H1 (cell line): ENCODE data around the gene LILRB3. TPM values are rescaled to one million over a fixed set of nuclear protein-coding genes. Genes with fewer than 3 reads are reported as not detected.

Source experiments
- CBX8 ChIP-seq: fragments of 300-800, 300-1000 bp; sonication (generic); IDR thresholded peaks from 2 replicates; pipeline ENCODE4 v1.7.1; 2016; ENCODE audit warnings: low read depth, low read length, borderline replicate concordance
- EP300 ChIP-seq, 2 experiments: IDR thresholded peaks; 1 replicate in 1 of 2; 2 replicates in 1 of 2; pipeline ENCODE4 v1.6.1; 2011 to 2012; ENCODE audit warnings: low read depth in 2 of 2, low read length in 2 of 2, mild to moderate bottlenecking in 2 of 2, borderline replicate concordance in 1 of 2, inconsistent platforms in 1 of 2, moderate library complexity in 1 of 2
- KDM5A ChIP-seq: fragments of 200-600 bp; IDR thresholded peaks from 2 replicates; pipeline ENCODE4 v1.7.1; 2012; ENCODE audit warnings: mild to moderate bottlenecking, low read length, inconsistent platforms, mixed read lengths
- NANOG ChIP-seq: IDR thresholded peaks from 2 replicates; pipeline ENCODE4 v1.6.1; 2011; ENCODE audit warnings: low read length, low read depth, mild to moderate bottlenecking, inconsistent platforms; ENCODE audit not compliant: insufficient read depth, poor library complexity, severe bottlenecking
- SAP30 ChIP-seq: fragments of 300-600 bp; sonication (generic); IDR thresholded peaks from 2 replicates; pipeline ENCODE4 v1.7.1; 2012; ENCODE audit warnings: low read length, moderate library complexity, mild to moderate bottlenecking, inconsistent platforms; ENCODE audit not compliant: insufficient read depth, insufficient replicate concordance
- SIN3A ChIP-seq, 2 experiments: IDR thresholded peaks in 1 of 2; conservative IDR thresholded peaks in 1 of 2; 2 replicates each; pipeline ENCODE4 v1.6.1; 2011 to 2012; ENCODE audit warnings: low read length in 2 of 2, improper control_type of control experiment in 1 of 2, low read depth in 1 of 2, mild to moderate bottlenecking in 1 of 2
- SP4 ChIP-seq: IDR thresholded peaks from 2 replicates; pipeline ENCODE4 v1.6.1; 2012; ENCODE audit warnings: low read length, inconsistent platforms
- SUZ12 ChIP-seq: fragments of 200-600 bp; sonication (generic); IDR thresholded peaks from 2 replicates; pipeline ENCODE4 v1.6.1; 2012; ENCODE audit warnings: mild to moderate bottlenecking, inconsistent platforms, low read length, moderate library complexity, mixed read lengths
- polyA plus RNA-seq, 7 experiments: library from polyadenylated mRNA; depleted of rRNA in 3 of 7; stranded (reverse) in 5 of 7; unstranded in 2 of 7; fragments of >200 nt in 5 of 7; fragments of 200-250 nt in 2 of 7; gene quantifications; 1 replicate in 5 of 7; 2 replicates in 1 of 7; 4 replicates in 1 of 7; pipeline versions ENCODE4 v1.2.1 to v1.2.3, GENCODE V29; 2011 to 2013; ENCODE audit warnings: missing spikeins in 2 of 7, mixed read lengths in 2 of 7
- total RNA-seq: library from RNA; stranded (reverse); fragmentation: NEBNext Ultra II Directional; extraction: Animal tissue kit (Norgen Biotek cat#: 25700); gene quantifications from 2 replicates; pipeline ENCODE4 v1.2.1, GENCODE V29; 2021

The LILRB3 gene
- total and polyA plus RNA-seq, 2 of the 8 experiments (the other 6 are each of a cell fraction or from before 2014, with no cell fraction given) = not detected

DNA sequence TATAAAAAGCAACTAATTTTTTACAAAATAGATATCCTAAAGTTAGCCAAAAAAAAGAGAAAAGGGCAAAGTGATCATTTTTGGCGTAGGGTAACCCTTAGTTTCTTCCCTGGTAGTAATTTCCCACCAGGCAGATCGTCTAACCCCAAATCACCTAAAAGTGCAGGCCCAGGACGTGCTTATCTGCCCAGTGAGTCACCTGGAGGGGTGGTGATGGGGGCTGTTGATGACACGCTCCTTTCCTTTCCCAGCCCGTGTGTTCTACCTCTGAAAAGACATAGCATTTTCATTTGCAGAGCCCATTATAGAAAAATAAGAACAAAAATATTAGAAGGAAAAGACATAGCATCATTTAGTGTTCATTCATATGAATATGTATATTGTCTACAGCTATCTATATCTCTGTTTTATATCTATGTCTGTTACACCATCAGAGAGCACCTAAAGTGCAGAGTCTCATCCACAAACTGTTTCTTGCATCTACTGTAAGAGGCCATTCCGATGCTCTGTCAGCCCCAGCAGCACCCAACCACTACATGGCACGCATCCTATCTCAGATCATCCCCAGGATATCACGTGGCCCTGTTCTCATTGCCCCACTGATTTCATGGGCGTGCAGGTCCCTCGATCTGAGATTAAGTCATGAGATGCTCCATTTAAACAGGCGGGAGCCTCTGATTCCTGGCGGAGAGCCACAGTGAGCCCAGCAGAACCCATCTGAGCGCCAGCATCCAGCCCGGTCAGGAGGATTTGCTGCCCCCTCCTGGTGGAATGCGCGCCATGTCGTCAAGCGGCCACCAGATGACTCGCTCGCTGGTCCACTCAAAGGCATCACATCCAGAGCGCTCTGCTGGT, 8.5 kb upstream of the LILRB3 start (continued):
- TF ChIP-seq SAP30 = no peak
- TF ChIP-seq NANOG = no peak
- TF ChIP-seq SP4 = no peak
- TF ChIP-seq CBX8 = no peak
- no peak for TF ChIP-seq EP300 (IDR thresholded peaks at IDR 0.05; ENCODE audit: borderline replicate concordance in 1 of 2, low read depth in 2 of 2, low read length in 2 of 2)
- TF ChIP-seq KDM5A = no peak
- TF ChIP-seq SIN3A (conservative IDR thresholded peaks at IDR 0.05 in 1 of 2, IDR thresholded peaks at IDR 0.05 in 1 of 2; ENCODE audit: low read depth in 1 of 2, low read length in 2 of 2) = no peak
- TF ChIP-seq SUZ12 = no peak
